Ishikawa (cell line): ENCODE data around the gene EPGN.

Experiments
- CEBPB ChIP-seq: IDR thresholded peaks from 2 replicates; pipeline ENCODE4 v1.6.1; 2012
- CREB1 ChIP-seq: IDR thresholded peaks from 2 replicates; pipeline ENCODE4 v1.6.1; 2012; ENCODE audit warnings: low read depth
- EGR1 ChIP-seq: IDR thresholded peaks from 2 replicates; pipeline ENCODE4 v1.6.1; 2012
- EP300 ChIP-seq: IDR thresholded peaks from 2 replicates; pipeline ENCODE4 v1.6.1; 2012; ENCODE audit warnings: borderline replicate concordance
- FOXM1 ChIP-seq: IDR thresholded peaks from 2 replicates; pipeline ENCODE4 v1.6.1; 2012; ENCODE audit warnings: low read depth, borderline replicate concordance
- NFIC ChIP-seq: IDR thresholded peaks from 2 replicates; pipeline ENCODE4 v1.6.1; 2012
- RAD21 ChIP-seq: IDR thresholded peaks from 2 replicates; pipeline ENCODE4 v1.6.1; 2012; ENCODE audit warnings: low read depth
- TAF1 ChIP-seq: IDR thresholded peaks from 2 replicates; pipeline ENCODE4 v1.6.1; 2012; ENCODE audit warnings: low read depth, mild to moderate bottlenecking
- TCF12 ChIP-seq: IDR thresholded peaks from 2 replicates; pipeline ENCODE4 v1.6.1; 2012; ENCODE audit warnings: low read depth
- TEAD4 ChIP-seq: IDR thresholded peaks from 2 replicates; pipeline ENCODE4 v1.6.1; 2012
- YY1 ChIP-seq: IDR thresholded peaks from 2 replicates; pipeline ENCODE4 v1.6.1; 2012; ENCODE audit warnings: low read depth
- ZBTB7A ChIP-seq: IDR thresholded peaks from 2 replicates; pipeline ENCODE4 v1.6.1; 2012; ENCODE audit warnings: low read depth
- TF ChIP-seq, protein P1 (sequence below): IDR thresholded peaks from 2 replicates; pipeline ENCODE4 v1.6.1; 2012
- TF ChIP-seq, protein P2 (sequence below): IDR thresholded peaks from 2 replicates; pipeline ENCODE4 v1.6.1; 2012; ENCODE audit warnings: low read depth, mild to moderate bottlenecking
- TF ChIP-seq, protein P3 (sequence below): IDR thresholded peaks from 2 replicates; pipeline ENCODE4 v1.6.1; 2012

EPGN gene

DNA sequence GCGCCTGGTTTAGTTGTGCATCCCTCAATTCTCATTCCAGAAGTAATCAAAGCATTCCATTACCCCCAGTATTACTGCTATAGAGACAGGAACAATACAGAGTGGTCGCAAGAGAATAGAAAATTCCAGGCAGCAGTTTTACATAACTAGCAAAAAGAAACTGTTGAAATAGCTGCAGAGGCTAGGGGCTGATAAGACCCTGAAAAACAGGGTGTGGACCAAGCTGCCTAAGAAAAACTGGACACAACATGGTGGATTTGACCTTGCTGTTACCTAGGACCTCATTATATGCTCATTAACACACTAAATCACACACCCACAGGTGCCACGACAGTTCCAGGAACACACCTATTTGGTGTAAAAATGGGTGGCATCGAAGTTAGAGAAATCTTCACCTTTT, 15.4 kb downstream of the EPGN start:
- TF ChIP-seq TCF12 (no peak), EP300 (no peak), ZBTB7A (no peak)
- TF ChIP-seq, protein P1, sequence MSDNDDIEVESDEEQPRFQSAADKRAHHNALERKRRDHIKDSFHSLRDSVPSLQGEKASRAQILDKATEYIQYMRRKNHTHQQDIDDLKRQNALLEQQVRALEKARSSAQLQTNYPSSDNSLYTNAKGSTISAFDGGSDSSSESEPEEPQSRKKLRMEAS: no peak

DNA sequence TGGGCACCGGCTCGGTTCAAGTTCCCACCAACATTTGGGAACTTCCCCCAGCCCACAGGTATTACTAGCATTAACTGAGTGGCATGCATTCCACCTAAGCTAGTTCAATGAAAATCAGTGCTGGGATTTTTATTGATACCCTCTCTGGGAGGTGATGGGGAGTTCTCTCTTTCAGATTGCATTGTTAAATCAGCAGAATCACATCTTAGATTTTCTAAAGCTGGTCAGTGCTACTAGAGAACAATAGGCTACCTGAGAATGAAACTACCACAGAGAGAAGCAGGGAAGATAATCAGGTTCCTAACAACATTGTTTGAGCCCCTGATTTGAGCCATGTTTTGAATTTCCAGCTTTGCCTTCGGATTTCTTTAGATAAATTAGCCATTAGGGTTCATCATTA, 16.0 kb downstream of the EPGN start:
- no peak for TF ChIP-seq YY1
- no peak for TF ChIP-seq EP300
- TF ChIP-seq TCF12: no peak
- TF ChIP-seq, protein P2, sequence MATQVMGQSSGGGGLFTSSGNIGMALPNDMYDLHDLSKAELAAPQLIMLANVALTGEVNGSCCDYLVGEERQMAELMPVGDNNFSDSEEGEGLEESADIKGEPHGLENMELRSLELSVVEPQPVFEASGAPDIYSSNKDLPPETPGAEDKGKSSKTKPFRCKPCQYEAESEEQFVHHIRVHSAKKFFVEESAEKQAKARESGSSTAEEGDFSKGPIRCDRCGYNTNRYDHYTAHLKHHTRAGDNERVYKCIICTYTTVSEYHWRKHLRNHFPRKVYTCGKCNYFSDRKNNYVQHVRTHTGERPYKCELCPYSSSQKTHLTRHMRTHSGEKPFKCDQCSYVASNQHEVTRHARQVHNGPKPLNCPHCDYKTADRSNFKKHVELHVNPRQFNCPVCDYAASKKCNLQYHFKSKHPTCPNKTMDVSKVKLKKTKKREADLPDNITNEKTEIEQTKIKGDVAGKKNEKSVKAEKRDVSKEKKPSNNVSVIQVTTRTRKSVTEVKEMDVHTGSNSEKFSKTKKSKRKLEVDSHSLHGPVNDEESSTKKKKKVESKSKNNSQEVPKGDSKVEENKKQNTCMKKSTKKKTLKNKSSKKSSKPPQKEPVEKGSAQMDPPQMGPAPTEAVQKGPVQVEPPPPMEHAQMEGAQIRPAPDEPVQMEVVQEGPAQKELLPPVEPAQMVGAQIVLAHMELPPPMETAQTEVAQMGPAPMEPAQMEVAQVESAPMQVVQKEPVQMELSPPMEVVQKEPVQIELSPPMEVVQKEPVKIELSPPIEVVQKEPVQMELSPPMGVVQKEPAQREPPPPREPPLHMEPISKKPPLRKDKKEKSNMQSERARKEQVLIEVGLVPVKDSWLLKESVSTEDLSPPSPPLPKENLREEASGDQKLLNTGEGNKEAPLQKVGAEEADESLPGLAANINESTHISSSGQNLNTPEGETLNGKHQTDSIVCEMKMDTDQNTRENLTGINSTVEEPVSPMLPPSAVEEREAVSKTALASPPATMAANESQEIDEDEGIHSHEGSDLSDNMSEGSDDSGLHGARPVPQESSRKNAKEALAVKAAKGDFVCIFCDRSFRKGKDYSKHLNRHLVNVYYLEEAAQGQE: no peak
- no peak for TF ChIP-seq TAF1
- no peak for TF ChIP-seq ZBTB7A
- TF ChIP-seq CEBPB: no peak
- no peak for TF ChIP-seq FOXM1
- no peak for TF ChIP-seq EGR1
- TF ChIP-seq RAD21: no peak
- no peak for TF ChIP-seq NFIC
- TF ChIP-seq, protein P1: no peak

DNA sequence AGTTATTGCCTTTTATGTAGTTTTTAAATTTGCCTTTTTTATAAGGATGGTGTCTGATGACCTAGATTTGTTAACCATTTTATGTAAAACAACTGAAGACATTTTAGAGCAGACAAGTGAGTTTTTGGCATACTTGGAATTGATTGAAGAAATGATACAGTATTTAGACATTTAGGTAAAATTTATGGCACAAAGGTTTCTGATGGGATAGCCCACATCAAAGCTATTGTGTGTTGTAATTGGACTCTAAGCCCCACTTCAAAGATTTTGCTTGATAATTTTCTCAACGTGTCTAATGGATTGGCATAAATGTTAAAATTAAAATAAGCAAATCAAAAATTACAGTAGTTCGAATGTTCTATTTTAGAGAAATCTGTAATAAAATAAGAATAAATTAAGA, 17.6 kb downstream of the EPGN start:
- TF ChIP-seq TCF12: no peak
- no peak for TF ChIP-seq CREB1
- no peak for TF ChIP-seq NFIC
- no peak for TF ChIP-seq TEAD4
- no peak for TF ChIP-seq ZBTB7A
- TF ChIP-seq, protein P3, sequence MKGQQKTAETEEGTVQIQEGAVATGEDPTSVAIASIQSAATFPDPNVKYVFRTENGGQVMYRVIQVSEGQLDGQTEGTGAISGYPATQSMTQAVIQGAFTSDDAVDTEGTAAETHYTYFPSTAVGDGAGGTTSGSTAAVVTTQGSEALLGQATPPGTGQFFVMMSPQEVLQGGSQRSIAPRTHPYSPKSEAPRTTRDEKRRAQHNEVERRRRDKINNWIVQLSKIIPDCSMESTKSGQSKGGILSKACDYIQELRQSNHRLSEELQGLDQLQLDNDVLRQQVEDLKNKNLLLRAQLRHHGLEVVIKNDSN: no peak
- no peak for TF ChIP-seq EGR1

DNA sequence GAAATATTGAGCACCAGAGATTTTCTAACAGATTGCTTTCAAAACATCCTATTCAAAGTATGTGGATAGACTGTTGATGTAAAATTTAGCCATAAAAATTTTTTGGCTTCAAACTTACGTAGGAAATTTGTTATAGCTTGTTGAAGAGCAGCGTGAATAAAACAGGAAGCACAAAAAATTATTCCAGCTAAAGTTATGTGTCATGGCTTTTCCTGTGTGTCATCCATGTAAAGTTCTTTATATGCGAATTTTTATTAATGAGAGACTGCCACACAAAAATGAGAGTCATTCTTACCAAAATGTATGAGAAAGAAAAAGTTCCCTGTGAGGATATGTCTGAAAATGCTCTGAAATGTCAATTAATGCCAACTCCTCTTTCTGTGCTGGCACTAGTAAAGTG, 19.5 kb downstream of the EPGN start:
- TF ChIP-seq, protein P3: no peak
- no peak for TF ChIP-seq ZBTB7A
- no peak for TF ChIP-seq EGR1
- TF ChIP-seq FOXM1: no peak
- TF ChIP-seq CREB1: no peak
- TF ChIP-seq TEAD4: no peak
- TF ChIP-seq, protein P1: no peak
- TF ChIP-seq YY1: no peak
- TF ChIP-seq TAF1: no peak
- no peak for TF ChIP-seq EP300
- no peak for TF ChIP-seq CEBPB
- no peak for TF ChIP-seq RAD21
- TF ChIP-seq TCF12: no peak

DNA sequence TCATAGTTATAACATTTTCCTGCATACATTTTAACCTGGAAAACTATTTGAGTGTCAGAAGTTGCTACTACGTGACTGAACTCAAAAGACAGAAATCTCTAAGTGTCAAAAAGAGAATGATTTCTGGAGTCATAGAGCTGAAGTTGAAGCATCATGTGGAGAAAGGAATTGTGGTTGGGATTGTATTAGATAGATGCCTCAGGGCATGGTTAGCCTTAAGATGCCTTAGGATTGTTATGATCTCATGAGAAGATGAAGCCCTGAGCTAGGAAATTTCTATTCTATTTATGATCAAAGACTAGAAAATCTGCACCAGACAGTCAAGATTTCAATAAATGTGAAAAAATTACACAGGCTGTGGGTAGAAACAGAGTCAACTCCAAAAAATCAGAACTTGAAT, 20.2 kb downstream of the EPGN start:
- no peak for TF ChIP-seq YY1
- TF ChIP-seq CREB1: no peak
- no peak for TF ChIP-seq TEAD4
- no peak for TF ChIP-seq RAD21
- no peak for TF ChIP-seq CEBPB
- no peak for TF ChIP-seq EGR1
- TF ChIP-seq, protein P1: no peak
- TF ChIP-seq, protein P2: no peak
- no peak for TF ChIP-seq EP300
- TF ChIP-seq TAF1: no peak
- no peak for TF ChIP-seq FOXM1
- TF ChIP-seq ZBTB7A: no peak
- no peak for TF ChIP-seq TCF12
- TF ChIP-seq, protein P3: no peak
- no peak for TF ChIP-seq NFIC

DNA sequence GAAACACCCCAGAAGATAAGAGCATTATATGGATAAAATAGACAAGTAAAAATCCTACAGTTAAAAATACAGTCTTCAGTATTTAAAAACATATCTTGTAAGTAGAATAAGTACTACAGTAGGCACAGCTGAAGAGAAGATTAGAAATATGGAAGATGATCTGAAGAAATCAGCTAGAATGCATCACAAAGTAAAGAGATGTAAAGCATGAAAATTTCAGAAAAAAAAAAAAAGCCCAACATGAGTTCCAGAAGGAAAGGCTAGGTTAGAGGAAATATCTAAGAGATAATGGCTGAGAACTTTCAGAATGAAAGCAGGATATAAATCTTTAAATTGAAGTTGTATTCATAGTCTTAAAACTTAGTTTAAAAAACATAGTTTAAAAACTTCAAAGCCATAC, 21.0 kb downstream of the EPGN start:
- TF ChIP-seq RAD21: no peak
- no peak for TF ChIP-seq TAF1
- TF ChIP-seq CREB1: no peak
- TF ChIP-seq TEAD4: no peak
- TF ChIP-seq, protein P2: no peak
- no peak for TF ChIP-seq NFIC
- no peak for TF ChIP-seq FOXM1
